A549 (cell line): ENCODE results near the gene BICRAL.

ENCODE experiments used
- MAFK ChIP-seq: fragments of 450-650 bp; IDR thresholded peaks from 2 replicates; pipeline ENCODE4 v1.6.1; 2014; ENCODE audit not compliant: partially characterized antibody
- POLR2A ChIP-seq: IDR thresholded peaks from 2 replicates; pipeline ENCODE4 v1.6.1; 2012; ENCODE audit warnings: mild to moderate bottlenecking, low read length
- POLR2AphosphoS2 ChIP-seq: conservative IDR thresholded peaks from 2 replicates; pipeline ENCODE4 v1.6.1; 2012; ENCODE audit warnings: low read length, improper control_type of control experiment, inconsistent platforms
- RFX5 ChIP-seq: fragments of 450-650 bp; IDR thresholded peaks from 2 replicates; pipeline ENCODE4 v1.7.1; 2014; ENCODE audit warnings: antibody characterized with exemption, mild to moderate bottlenecking, moderate library complexity
- SMC3 ChIP-seq: fragments of >200 bp; sonication (Bioruptor Twin); formaldehyde crosslinking; IDR thresholded peaks from 3 replicates; pipeline ENCODE4 v1.6.1; 2018; ENCODE audit warnings: inconsistent platforms
- TF ChIP-seq, protein P1 (sequence below): fragments of >200 bp; sonication (Bioruptor Twin); formaldehyde crosslinking; IDR thresholded peaks from 3 replicates; pipeline ENCODE4 v1.5.1; 2016

DNA sequence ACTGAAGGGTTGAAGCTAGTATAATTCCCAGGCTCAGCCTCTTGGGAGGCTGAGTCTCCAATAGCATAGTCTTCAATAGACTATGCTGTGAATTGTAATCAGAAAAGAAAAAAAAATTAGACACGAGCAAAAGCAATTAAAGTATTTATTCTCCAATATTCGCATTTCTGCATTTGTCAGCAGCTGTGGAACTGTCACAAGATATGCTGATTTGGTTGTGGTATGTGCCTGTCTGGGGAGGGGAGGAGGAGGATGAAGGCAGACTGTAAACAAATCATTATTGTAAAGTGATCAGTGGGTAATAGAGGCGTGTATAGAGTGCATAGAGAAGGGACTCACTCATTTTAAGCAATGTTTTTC is 10.1 kb upstream of the BICRAL start:
- TF ChIP-seq SMC3 (no peak), POLR2AphosphoS2 (no peak), MAFK (no peak), RFX5 (no peak), POLR2A (no peak)
- TF ChIP-seq, protein P1, sequence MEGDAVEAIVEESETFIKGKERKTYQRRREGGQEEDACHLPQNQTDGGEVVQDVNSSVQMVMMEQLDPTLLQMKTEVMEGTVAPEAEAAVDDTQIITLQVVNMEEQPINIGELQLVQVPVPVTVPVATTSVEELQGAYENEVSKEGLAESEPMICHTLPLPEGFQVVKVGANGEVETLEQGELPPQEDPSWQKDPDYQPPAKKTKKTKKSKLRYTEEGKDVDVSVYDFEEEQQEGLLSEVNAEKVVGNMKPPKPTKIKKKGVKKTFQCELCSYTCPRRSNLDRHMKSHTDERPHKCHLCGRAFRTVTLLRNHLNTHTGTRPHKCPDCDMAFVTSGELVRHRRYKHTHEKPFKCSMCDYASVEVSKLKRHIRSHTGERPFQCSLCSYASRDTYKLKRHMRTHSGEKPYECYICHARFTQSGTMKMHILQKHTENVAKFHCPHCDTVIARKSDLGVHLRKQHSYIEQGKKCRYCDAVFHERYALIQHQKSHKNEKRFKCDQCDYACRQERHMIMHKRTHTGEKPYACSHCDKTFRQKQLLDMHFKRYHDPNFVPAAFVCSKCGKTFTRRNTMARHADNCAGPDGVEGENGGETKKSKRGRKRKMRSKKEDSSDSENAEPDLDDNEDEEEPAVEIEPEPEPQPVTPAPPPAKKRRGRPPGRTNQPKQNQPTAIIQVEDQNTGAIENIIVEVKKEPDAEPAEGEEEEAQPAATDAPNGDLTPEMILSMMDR, result no peak
